SU-DHL-6 (cell line): ENCODE data around the gene RAPGEF5.

Source experiments
- CTCF ChIP-seq: fragments of 200-600 bp; sonication (generic); IDR thresholded peaks from one replicate; pipeline ENCODE4 v1.5.1; 2017; ENCODE audit warnings: antibody characterized with exemption, mild to moderate bottlenecking, low read length, moderate library complexity; ENCODE audit not compliant: insufficient read depth, poor library complexity, severe bottlenecking
- EZH2phosphoT487 ChIP-seq: fragments of 200-600 bp; sonication (generic), shearing (Covaris generic); conservative IDR thresholded peaks from 2 replicates; pipeline ENCODE4 v1.6.1; 2018; ENCODE audit warnings: mild to moderate bottlenecking, antibody characterized with exemption, low read length, moderate library complexity, mixed read lengths

- no peak for TF ChIP-seq CTCF
- no peak for TF ChIP-seq EZH2phosphoT487
Observed at GRCh38 chr7:22087861-22088260, 269.1 kb downstream of the RAPGEF5 start.
